Spinal cord (tissue), 10 donors: ENCODE measurements around the gene ARID3B. TPM values are rescaled to one million over a fixed set of nuclear protein-coding genes. Genes with fewer than 3 reads are reported as not detected.
A peak's percentile ranks its signal among the peaks of the same experiment; 100 is the strongest.

Source experiments
- DNase-seq, 6 donors: peaks; one replicate each; pipeline versions ENCODE4 v3.0.0 to v3.0.0-alpha.2; 2013 to 2015; ENCODE audit warnings: low spot score in 6 of 6, low read depth in 4 of 6
- H3K27ac ChIP-seq: one replicate; pipeline ENCODE4 v1.5.1; 2013; ENCODE audit warnings: low read depth, low read length, control low read depth
- H3K27me3 ChIP-seq: one replicate; pipeline ENCODE4 v1.6.1; 2013; ENCODE audit warnings: low read length; ENCODE audit not compliant: control insufficient read depth, insufficient read depth
- H3K36me3 ChIP-seq: one replicate; pipeline ENCODE4 v1.6.1; 2013; ENCODE audit warnings: low read length; ENCODE audit not compliant: control insufficient read depth, insufficient read depth
- H3K4me1 ChIP-seq: one replicate; pipeline ENCODE4 v1.6.1; 2013; ENCODE audit warnings: low read length; ENCODE audit not compliant: control insufficient read depth, insufficient read depth
- H3K4me3 ChIP-seq: one replicate; pipeline ENCODE4 v1.5.1; 2013; ENCODE audit warnings: low read depth, low read length, control low read depth
- H3K9me3 ChIP-seq: one replicate; pipeline ENCODE4 v1.6.1; 2013; ENCODE audit warnings: low read length; ENCODE audit not compliant: control insufficient read depth, insufficient read depth
- WGBS: methylation state at CpG from one replicate; pipeline ENCODE4 v1.1.5; 2013; ENCODE audit warnings: missing lambda C conversion rate; ENCODE audit not compliant: insufficient coverage; 5-methylcytosine and 5-hydroxymethylcytosine counted together
- polyA plus RNA-seq, 2 donors: library from polyadenylated mRNA; unstranded; fragments of 120-200 nt; gene quantifications; one replicate each; pipeline ENCODE4 v1.2.1, GENCODE V29; 2013; ENCODE audit not compliant: insufficient read length in 2 of 2
- total RNA-seq, 2 donors: library from RNA; depleted of rRNA in 1 of 2; stranded (reverse); fragments of 120-200 nt in 1 of 2; fragments of >200 nt in 1 of 2; gene quantifications; one replicate each; pipeline versions ENCODE4 v1.2.3 to v1.2.4, GENCODE V29; 2013 to 2014
- donor health status: healthy.

ARID3B gene
- total and polyA plus RNA-seq, 4 donors = 4.5 to 12.0 (median 6.7) TPM

DNA sequence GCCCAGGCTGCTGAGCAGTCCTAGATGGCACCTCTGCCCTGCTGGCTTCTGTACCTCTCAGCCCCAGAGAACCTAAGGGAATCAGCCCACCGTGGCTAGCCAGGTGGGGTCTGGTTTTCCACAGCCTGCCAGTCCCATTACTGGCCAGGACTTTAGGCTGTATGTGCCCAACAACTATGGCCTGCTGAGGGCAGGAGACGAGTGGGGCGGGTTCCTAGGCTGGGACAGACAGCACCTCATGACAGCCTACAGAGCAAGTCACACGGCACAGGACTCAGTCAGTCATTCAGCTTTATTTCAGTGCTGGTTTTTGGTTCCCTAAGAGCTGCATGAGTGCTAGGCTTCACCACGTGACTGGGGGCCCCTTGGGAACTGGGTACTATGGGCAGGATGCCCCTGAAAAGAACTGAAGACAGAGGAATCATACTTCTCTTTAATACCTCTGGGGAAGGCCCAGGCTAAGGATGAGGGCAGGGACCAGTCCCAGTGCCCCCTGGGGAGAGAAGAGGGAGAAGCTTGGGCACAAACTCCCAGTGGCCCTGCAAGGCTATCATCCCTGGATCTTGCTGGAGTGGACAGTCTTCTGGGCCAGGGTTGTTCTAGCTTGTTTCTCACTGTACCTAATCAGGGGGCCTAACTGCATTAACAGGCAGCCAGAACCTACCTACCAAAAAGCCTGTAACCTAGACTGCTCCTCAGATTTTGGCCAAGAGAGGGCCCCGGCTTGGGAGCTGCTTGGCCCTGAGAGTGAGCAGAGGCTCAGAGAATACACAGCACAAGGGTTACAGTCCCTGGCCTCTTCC, 89.5 kb downstream of the ARID3B start:
- 83% methylated on average over 6 of the region's 6 CpGs for WGBS
- no peak for DNase-seq
- no peak overlapping the region for H3K27ac ChIP-seq
- peaks cover 96% of the 10 kb centered on the region for H3K36me3 ChIP-seq
- peaks cover 7% of the 10 kb centered on the region for H3K4me1 ChIP-seq
- H3K9me3 ChIP-seq = no peaks in the 10 kb centered on the region
- no peak overlapping the region for H3K4me3 ChIP-seq
- no peaks in the 10 kb centered on the region for H3K27me3 ChIP-seq

DNA sequence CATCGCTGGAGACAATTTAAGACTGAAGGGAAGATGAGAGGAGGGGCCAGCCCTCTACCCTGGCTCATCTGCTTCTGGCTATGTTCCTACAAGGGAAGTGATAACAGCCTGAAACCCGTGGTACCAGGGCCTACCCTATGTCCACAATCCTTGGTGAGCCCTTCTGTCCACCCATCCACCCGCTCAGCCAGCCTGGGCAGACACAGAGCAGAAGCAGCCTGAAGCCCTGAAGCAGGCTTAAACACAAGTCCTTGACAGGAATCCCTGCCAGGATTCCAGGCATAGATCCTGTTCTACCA, 90.0 kb downstream of the ARID3B start:
- Histone ChIP-seq H3K4me3 (no peak overlapping the region), H3K36me3 (peaks cover 96% of the 10 kb centered on the region), H3K27me3 (no peaks in the 10 kb centered on the region), H3K4me1 (peaks cover 7% of the 10 kb centered on the region), H3K9me3 (no peaks in the 10 kb centered on the region), H3K27ac (no peak overlapping the region)
- WGBS = 83% methylated on average over 3 of the region's 3 CpGs
- DNase-seq = no peak

DNA sequence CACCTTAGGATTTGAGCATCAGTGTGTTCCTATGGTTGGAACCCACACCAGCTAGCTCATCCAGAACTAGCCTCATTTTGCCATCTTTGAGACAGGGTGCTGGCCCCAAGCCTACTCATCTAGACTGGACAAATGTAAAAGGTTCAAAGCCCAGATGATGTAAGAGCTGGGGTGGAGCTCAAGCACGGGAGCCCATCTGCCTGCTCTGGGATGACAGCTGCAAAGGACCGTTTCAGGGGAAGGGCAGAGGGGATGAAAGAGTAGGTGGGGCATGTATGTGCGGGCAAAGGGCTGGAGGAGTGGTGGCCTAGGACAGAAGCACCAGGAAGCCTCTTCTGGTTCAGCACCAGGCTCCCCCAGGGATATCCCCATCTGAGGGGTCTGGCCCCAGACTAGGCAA, 90.4 kb downstream of the ARID3B start:
- no peak overlapping the region for H3K4me3 ChIP-seq
- no peaks in the 10 kb centered on the region for H3K27me3 ChIP-seq
- WGBS = 76% methylated on average over 3 of the region's 3 CpGs
- H3K9me3 ChIP-seq = no peaks in the 10 kb centered on the region
- H3K27ac ChIP-seq = no peak overlapping the region
- peaks cover 7% of the 10 kb centered on the region for H3K4me1 ChIP-seq
- DNase-seq = no peak
- peaks cover 96% of the 10 kb centered on the region for H3K36me3 ChIP-seq

DNA sequence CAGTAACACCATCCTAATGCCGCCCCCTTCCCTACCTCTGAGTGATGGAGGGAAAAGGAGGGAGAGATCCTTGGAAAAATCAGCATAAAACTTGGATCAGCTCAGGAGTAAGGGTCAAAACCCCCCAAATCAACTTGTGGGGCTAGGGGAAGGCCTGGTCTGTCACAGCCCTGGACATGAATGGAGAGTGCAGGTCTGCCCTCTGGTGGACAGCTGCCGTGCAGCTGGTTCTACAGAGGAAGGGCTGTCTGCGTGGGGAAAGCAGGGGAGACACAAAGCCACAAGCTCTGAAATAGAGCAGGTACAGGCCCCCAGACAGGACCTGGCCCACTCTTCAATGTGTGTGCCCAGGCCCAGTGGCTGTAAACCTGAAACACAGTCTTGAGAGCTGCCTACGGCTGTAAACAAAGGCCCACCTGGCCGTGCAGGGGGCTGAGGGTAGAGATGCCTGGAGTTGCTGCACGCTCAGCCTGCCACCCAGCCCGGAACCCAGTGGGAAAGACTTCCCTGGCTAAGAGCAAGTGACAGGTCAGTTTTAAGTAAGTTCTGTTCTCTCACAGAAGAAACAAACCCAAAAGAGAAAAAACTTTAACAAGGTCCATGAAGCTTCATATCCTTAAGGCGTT, 91.0 kb downstream of the ARID3B start:
- H3K27me3 ChIP-seq = no peaks in the 10 kb centered on the region
- DNase-seq = peak in 5 of 6 donors; percentile 38 to 80 (median 45)
- no peak overlapping the region for H3K27ac ChIP-seq
- H3K36me3 ChIP-seq = peaks cover 94% of the 10 kb centered on the region
- no peak overlapping the region for H3K4me3 ChIP-seq
- H3K4me1 ChIP-seq = peaks cover 6% of the 10 kb centered on the region
- WGBS = 64% methylated on average over 6 of the region's 8 CpGs
- H3K9me3 ChIP-seq = no peaks in the 10 kb centered on the region

DNA sequence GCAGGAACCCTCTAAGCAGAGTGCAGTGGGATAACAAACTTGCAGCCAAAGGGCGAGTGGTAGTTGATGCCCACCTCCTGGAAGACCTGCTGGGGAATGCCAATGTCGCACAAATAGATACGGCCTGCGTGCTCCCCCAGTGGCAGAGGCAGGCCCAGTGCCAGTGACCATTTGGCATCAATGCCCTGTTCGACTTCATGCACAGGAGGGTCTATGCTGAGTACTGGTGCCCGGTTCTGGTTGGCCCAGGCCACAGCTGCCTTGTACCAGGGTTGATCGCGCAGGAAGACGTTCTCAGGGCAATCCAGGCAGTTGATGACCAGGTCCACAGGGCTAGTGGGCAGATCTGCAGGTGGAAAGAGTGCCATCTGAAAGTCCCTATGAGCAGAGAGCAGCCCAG, 91.6 kb downstream of the ARID3B start:
- H3K9me3 ChIP-seq = no peaks in the 10 kb centered on the region
- peaks cover 93% of the 10 kb centered on the region for H3K36me3 ChIP-seq
- H3K4me1 ChIP-seq = peaks cover 3% of the 10 kb centered on the region
- H3K4me3 ChIP-seq = no peak overlapping the region
- DNase-seq = no peak
- WGBS = 94% methylated on average over 9 of the region's 9 CpGs
- H3K27me3 ChIP-seq = no peaks in the 10 kb centered on the region
- H3K27ac ChIP-seq = no peak overlapping the region

DNA sequence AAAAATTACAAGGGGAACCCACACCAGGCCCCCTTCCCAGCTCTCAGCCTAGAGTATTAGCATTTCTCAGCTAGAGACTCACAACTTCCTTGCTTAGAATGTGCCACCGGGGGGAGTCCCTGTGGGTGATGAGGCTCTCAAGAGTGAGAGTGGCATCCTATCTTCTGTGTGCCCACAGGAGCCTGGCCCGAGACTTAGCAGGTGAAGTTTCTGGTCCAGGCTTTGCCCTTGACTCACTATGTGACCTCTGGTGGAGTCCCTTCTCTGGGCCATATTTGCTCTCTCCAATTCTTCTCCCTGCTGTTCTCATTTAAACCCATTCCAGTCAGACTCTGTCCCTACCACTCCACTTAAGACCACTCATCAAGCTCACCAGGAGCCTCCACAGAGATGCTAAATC, 92.8 kb downstream of the ARID3B start:
- 66% methylated on average over 2 of the region's 2 CpGs for WGBS
- no peaks in the 10 kb centered on the region for H3K9me3 ChIP-seq
- peaks cover 91% of the 10 kb centered on the region for H3K36me3 ChIP-seq
- H3K4me1 ChIP-seq = peaks cover 3% of the 10 kb centered on the region
- DNase-seq = no peak
- no peaks in the 10 kb centered on the region for H3K27me3 ChIP-seq
- H3K27ac ChIP-seq = no peak overlapping the region
- H3K4me3 ChIP-seq = no peak overlapping the region

DNA sequence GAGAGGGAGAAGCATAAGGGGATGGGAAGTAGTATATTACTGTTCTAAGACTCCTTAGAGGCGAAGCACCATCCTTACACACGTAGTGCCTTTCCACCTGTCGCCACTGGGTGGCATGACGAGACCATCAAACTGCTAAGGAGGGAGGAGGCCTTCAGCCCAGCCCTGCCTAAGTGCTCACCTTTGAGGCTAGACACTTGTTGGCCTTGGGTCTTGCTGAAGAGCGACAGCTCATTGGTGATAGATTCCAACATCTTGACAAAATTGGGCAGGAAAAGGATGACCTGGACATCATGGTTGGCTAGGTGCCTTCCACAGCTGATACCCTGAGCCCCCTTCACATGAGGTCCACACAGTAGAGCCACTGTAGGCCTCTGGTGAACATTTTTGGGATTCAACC, 94.2 kb downstream of the ARID3B start:
- no peaks in the 10 kb centered on the region for H3K27me3 ChIP-seq
- WGBS = 35% methylated on average over 5 of the region's 5 CpGs
- peak in 5 of 6 donors; percentile 30 to 91 (median 48) for DNase-seq
- no peak overlapping the region for H3K27ac ChIP-seq
- H3K4me1 ChIP-seq = peaks cover under 1% of the 10 kb centered on the region
- no peak overlapping the region for H3K4me3 ChIP-seq
- no peaks in the 10 kb centered on the region for H3K9me3 ChIP-seq
- H3K36me3 ChIP-seq = peaks cover 88% of the 10 kb centered on the region

DNA sequence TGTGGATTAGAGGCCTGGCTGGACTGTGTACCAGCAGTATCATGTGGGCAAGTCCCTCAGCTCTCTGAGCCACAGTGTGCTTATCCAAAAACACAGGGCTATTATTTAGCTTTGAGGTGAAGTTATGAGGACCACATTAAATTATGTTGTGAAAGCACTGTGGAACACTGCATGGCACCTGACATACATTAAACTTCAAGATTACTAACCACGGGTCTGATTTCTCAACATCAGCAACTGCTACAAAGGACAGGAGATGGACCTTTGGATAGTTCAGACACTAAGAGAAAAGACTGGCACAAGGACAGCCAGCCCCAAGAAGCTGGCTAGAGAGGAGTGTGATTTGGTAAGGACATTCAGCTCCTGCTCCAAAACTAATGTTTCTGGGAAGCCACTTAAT, 96.0 kb downstream of the ARID3B start:
- H3K27ac ChIP-seq = no peak overlapping the region
- no CpG with 5 or more reads among the region's 1 CpG for WGBS

DNA sequence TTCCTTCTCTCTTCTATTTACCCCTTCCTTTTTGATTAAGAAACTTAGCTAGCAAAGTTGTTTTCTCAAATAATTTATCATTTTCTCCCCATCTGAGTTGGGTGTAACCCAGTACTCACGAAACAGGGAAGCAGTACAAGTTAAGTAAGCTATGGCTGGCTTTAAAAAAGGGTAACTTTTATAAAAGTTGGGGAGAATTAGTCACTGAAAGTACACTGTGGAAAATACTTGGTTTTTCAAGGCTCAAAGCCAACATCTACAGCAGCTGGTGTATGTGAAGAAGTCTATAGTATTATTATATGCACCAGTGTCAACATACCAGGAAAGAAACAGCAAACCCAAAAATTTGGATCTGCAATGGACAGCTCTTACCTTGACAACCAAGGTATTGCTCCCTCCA, 100.1 kb downstream of the ARID3B start:
- Histone ChIP-seq H3K27me3 (no peaks in the 10 kb centered on the region), H3K36me3 (peaks cover 39% of the 10 kb centered on the region), H3K4me3 (no peak overlapping the region), H3K4me1 (peaks cover 4% of the 10 kb centered on the region), H3K9me3 (no peaks in the 10 kb centered on the region), H3K27ac (no peak overlapping the region)
- no CpG with 5 or more reads among the region's 1 CpG for WGBS
- DNase-seq = no peak

More for the DNA sequence above, 96.0 kb downstream of the ARID3B start:
- Histone ChIP-seq H3K9me3 (no peaks in the 10 kb centered on the region), H3K4me1 (no peaks in the 10 kb centered on the region), H3K27me3 (no peaks in the 10 kb centered on the region), H3K36me3 (peaks cover 71% of the 10 kb centered on the region), H3K4me3 (no peak overlapping the region)
- DNase-seq = no peak

DNA sequence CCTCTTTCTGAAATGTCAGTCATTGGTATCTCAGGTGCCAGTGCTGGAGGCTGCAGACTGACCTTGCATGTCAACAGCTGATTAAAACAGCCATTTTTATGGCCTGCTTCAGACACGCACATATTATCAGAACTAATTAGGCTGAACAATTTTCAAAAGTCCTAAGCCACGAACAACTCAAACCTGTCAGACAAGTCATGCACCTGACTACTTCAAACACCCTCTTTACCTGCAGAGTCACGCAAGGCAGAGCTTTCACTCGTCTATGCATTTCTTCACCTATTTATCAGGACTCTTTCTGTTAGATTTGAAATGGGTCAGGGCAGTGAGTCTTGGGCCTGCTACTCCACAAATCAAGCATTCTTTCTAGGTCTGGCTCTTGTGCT, 101.3 kb downstream of the ARID3B start:
- Histone ChIP-seq H3K4me3 (no peak overlapping the region), H3K27ac (peak overlapping the region; percentile 16), H3K36me3 (peaks cover 31% of the 10 kb centered on the region), H3K27me3 (no peaks in the 10 kb centered on the region), H3K9me3 (no peaks in the 10 kb centered on the region), H3K4me1 (peaks cover 4% of the 10 kb centered on the region)
- no peak for DNase-seq
- WGBS = 81% methylated on average over 3 of the region's 4 CpGs
